ENCODE results near the gene ATRNL1. TPM values are rescaled to one million over a fixed set of nuclear protein-coding genes. Genes with fewer than 3 reads are reported as not detected.
A peak's percentile ranks its signal among the peaks of the same experiment; 100 is the strongest.

Gene ATRNL1
- total RNA-seq, 4 donors from 2014 or later: 0.44 to 1.4 (median 1.1) TPM

- peaks cover 9% of the 10 kb centered on the region for H3K4me1 ChIP-seq
- H3K27me3 ChIP-seq: no peaks in the 10 kb centered on the region
- no peak for TF ChIP-seq POLR2AphosphoS5 (IDR thresholded peaks at IDR 0.05)
- H3K36me3 ChIP-seq: no peaks in the 10 kb centered on the region
- H3K4me3 ChIP-seq: no peak overlapping the region
- no peaks in the 10 kb centered on the region for H3K9me3 ChIP-seq
- DNase-seq (ENCODE audit: low spot score in 2 of 2): no peak
- WGBS: 82% methylated on average over 3 of the region's 3 CpGs
- H3K27ac ChIP-seq: no peak overlapping the region
Observed at GRCh38 chr10:115945701-115946445, 852.7 kb downstream of the ATRNL1 start.

- DNase-seq (ENCODE audit: low spot score in 2 of 2): no peak
- Histone ChIP-seq H3K27me3 (no peaks in the 10 kb centered on the region), H3K9me3 (no peaks in the 10 kb centered on the region), H3K4me3 (no peak overlapping the region), H3K36me3 (no peaks in the 10 kb centered on the region), H3K4me1 (peaks cover 7% of the 10 kb centered on the region), H3K27ac (no peak overlapping the region)
- 59% methylated on average over 2 of the region's 2 CpGs for WGBS
- no peak for TF ChIP-seq EP300 (IDR thresholded peaks at IDR 0.05)
- TF ChIP-seq POLR2A (IDR thresholded peaks at IDR 0.05): no peak
- TF ChIP-seq CTCF (IDR thresholded peaks at IDR 0.05): no peak
- TF ChIP-seq POLR2AphosphoS5 (IDR thresholded peaks at IDR 0.05): no peak
Observed at GRCh38 chr10:115947104-115947503, 853.9 kb downstream of the ATRNL1 start.

- no peaks in the 10 kb centered on the region for H3K9me3 ChIP-seq
- 0% methylated on average over 1 of the region's 1 CpG for WGBS
- no peaks in the 10 kb centered on the region for H3K36me3 ChIP-seq
- H3K27me3 ChIP-seq: no peaks in the 10 kb centered on the region
- no peak overlapping the region for H3K27ac ChIP-seq
- H3K4me1 ChIP-seq: peaks cover 7% of the 10 kb centered on the region
- DNase-seq (ENCODE audit: low spot score in 2 of 2): no peak
- peak in 1 of 2 donors; percentile 20 for TF ChIP-seq CTCF (IDR thresholded peaks at IDR 0.05)
- no peak for TF ChIP-seq POLR2AphosphoS5 (IDR thresholded peaks at IDR 0.05)
- no peak overlapping the region for H3K4me3 ChIP-seq
Observed at GRCh38 chr10:115948465-115948864, 855.3 kb downstream of the ATRNL1 start.

GRCh38 chr10:115949282-115949844 is 856.2 kb downstream of the ATRNL1 start:
- no peaks in the 10 kb centered on the region for H3K36me3 ChIP-seq
- H3K27ac ChIP-seq: no peak overlapping the region
- DNase-seq (ENCODE audit: low spot score in 2 of 2): no peak
- TF ChIP-seq POLR2AphosphoS5 (IDR thresholded peaks at IDR 0.05) (no peak), EP300 (IDR thresholded peaks at IDR 0.05) (no peak), CTCF (IDR thresholded peaks at IDR 0.05) (no peak), POLR2A (IDR thresholded peaks at IDR 0.05) (no peak)
- H3K4me1 ChIP-seq: peaks cover 7% of the 10 kb centered on the region
- H3K4me3 ChIP-seq: no peak overlapping the region
- no peaks in the 10 kb centered on the region for H3K27me3 ChIP-seq
- H3K9me3 ChIP-seq: no peaks in the 10 kb centered on the region
- WGBS: 95% methylated on average over 9 of the region's 9 CpGs

- no peaks in the 10 kb centered on the region for H3K36me3 ChIP-seq
- no peaks in the 10 kb centered on the region for H3K27me3 ChIP-seq
- peaks cover 7% of the 10 kb centered on the region for H3K4me1 ChIP-seq
- no peak overlapping the region for H3K27ac ChIP-seq
- no peaks in the 10 kb centered on the region for H3K9me3 ChIP-seq
- 60% methylated on average over 3 of the region's 3 CpGs for WGBS
- no peak overlapping the region for H3K4me3 ChIP-seq
- no peak for DNase-seq (ENCODE audit: low spot score in 2 of 2)
- TF ChIP-seq POLR2A (IDR thresholded peaks at IDR 0.05) (no peak), EP300 (IDR thresholded peaks at IDR 0.05) (no peak), POLR2AphosphoS5 (IDR thresholded peaks at IDR 0.05) (no peak), CTCF (IDR thresholded peaks at IDR 0.05) (no peak)
Observed at GRCh38 chr10:115950320-115950719, 857.2 kb downstream of the ATRNL1 start.

Measured in suprapubic skin (tissue), 4 donors.